ENCODE results near the gene PHOX2A.

PHOX2A gene

GRCh38 chr11:72237112-72237931 is 6.7 kb downstream of the PHOX2A start:
- no peaks in the 10 kb centered on the region for H3K9me3 ChIP-seq (ENCODE audit: insufficient read depth, low read length)
- H2AFZ ChIP-seq (ENCODE audit: low read depth, low read length, severe bottlenecking): no peak overlapping the region
- no peaks in the 10 kb centered on the region for H3K79me2 ChIP-seq (ENCODE audit: insufficient read depth, low read length)
- no peak overlapping the region for H3K27ac ChIP-seq (ENCODE audit: low read depth, low read length)
- no peak overlapping the region for H3K9ac ChIP-seq (ENCODE audit: low read length)
- no peak overlapping the region for H3K4me2 ChIP-seq (ENCODE audit: low read depth, low read length, poor library complexity, severe bottlenecking)
- no peak overlapping the region for H3K4me3 ChIP-seq (ENCODE audit: insufficient read depth, low read length, poor library complexity, severe bottlenecking)
- no peaks in the 10 kb centered on the region for H3K9me2 ChIP-seq (replicated peaks; ENCODE audit: insufficient read depth, low read length)
- peaks cover 4% of the 10 kb centered on the region; the same call in 1 of the 2 replicates for H3K36me3 ChIP-seq (ENCODE audit: low read length)
- TF ChIP-seq CTCF (IDR thresholded peaks at IDR 0.05; ENCODE audit: insufficient read depth, low read length, poor library complexity, severe bottlenecking): no peak
- no peak for TF ChIP-seq EZH2phosphoT487 (conservative IDR thresholded peaks at IDR 0.05; ENCODE audit: low read length)
- peaks cover 6% of the 10 kb centered on the region for H3F3A ChIP-seq (ENCODE audit: insufficient read depth)
- H3K27me3 ChIP-seq (ENCODE audit: low read length): no peaks in the 10 kb centered on the region
- H4K20me1 ChIP-seq (ENCODE audit: low read depth, low read length): no peaks in the 10 kb centered on the region

- H3K4me2 ChIP-seq (ENCODE audit: low read depth, low read length, poor library complexity, severe bottlenecking): no peak overlapping the region
- no peaks in the 10 kb centered on the region for H3K9me2 ChIP-seq (replicated peaks; ENCODE audit: insufficient read depth, low read length)
- H3F3A ChIP-seq (ENCODE audit: insufficient read depth): peaks cover 6% of the 10 kb centered on the region
- H3K9ac ChIP-seq (ENCODE audit: low read length): no peak overlapping the region
- H3K4me3 ChIP-seq (ENCODE audit: insufficient read depth, low read length, poor library complexity, severe bottlenecking): no peak overlapping the region
- H2AFZ ChIP-seq (ENCODE audit: low read depth, low read length, severe bottlenecking): no peak overlapping the region
- no peaks in the 10 kb centered on the region for H4K20me1 ChIP-seq (ENCODE audit: low read depth, low read length)
- peaks cover 4% of the 10 kb centered on the region; the same call in 1 of the 2 replicates for H3K36me3 ChIP-seq (ENCODE audit: low read length)
- no peaks in the 10 kb centered on the region for H3K79me2 ChIP-seq (ENCODE audit: insufficient read depth, low read length)
- H3K27ac ChIP-seq (ENCODE audit: low read depth, low read length): no peak overlapping the region
- H3K27me3 ChIP-seq (ENCODE audit: low read length): no peaks in the 10 kb centered on the region
- TF ChIP-seq CTCF (IDR thresholded peaks at IDR 0.05; ENCODE audit: insufficient read depth, low read length, poor library complexity, severe bottlenecking): no peak
- TF ChIP-seq EZH2phosphoT487 (conservative IDR thresholded peaks at IDR 0.05; ENCODE audit: low read length): no peak
- no peaks in the 10 kb centered on the region for H3K9me3 ChIP-seq (ENCODE audit: insufficient read depth, low read length)
These were observed 7.2 kb downstream of the PHOX2A start for GRCh38 chr11:72236774-72237111.

DNA sequence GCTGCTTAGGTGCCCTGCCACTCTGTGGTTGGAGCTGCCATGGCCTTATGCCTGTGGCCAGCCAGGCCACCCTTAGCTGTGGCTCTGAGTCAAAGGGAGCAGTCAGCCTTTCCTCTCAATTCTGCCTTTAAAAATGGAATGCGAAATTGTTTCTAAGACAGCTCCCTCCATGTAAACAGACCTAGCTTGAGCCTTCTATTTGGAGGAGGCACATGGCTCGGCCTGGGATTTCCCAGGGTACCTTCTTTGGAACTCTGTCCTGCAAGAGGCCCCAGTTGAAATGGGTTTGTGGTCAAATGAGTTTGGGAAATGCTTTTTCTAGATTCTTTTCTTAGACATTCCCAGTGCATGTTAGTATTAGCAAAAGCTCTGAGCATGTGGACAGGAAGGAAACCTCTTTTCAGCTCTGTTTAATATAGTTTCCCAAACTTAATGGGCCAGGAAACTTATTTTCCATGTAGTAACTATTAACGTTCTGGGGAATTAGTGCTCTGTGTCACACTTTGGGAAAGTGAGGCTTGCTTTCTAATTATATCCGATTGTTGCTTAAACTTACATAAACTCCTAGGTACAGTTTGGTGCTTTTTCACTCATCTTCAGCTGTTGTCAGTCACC is 7.8 kb downstream of the PHOX2A start:
- peaks cover 4% of the 10 kb centered on the region; the same call in 1 of the 2 replicates for H3K36me3 ChIP-seq (ENCODE audit: low read length)
- H3K27ac ChIP-seq (ENCODE audit: low read depth, low read length): no peak overlapping the region

More for the DNA sequence above, 7.8 kb downstream of the PHOX2A start:
- Histone ChIP-seq H3F3A (ENCODE audit: insufficient read depth) (peaks cover 6% of the 10 kb centered on the region), H4K20me1 (ENCODE audit: low read depth, low read length) (no peaks in the 10 kb centered on the region), H3K27me3 (ENCODE audit: low read length) (no peaks in the 10 kb centered on the region), H2AFZ (ENCODE audit: low read depth, low read length, severe bottlenecking) (no peak overlapping the region), H3K79me2 (ENCODE audit: insufficient read depth, low read length) (no peaks in the 10 kb centered on the region), H3K9ac (ENCODE audit: low read length) (no peak overlapping the region), H3K4me2 (ENCODE audit: low read depth, low read length, poor library complexity, severe bottlenecking) (no peak overlapping the region), H3K4me3 (ENCODE audit: insufficient read depth, low read length, poor library complexity, severe bottlenecking) (no peak overlapping the region), H3K9me3 (ENCODE audit: insufficient read depth, low read length) (no peaks in the 10 kb centered on the region), H3K9me2 (replicated peaks; ENCODE audit: insufficient read depth, low read length) (no peaks in the 10 kb centered on the region)
- TF ChIP-seq CTCF (IDR thresholded peaks at IDR 0.05; ENCODE audit: insufficient read depth, low read length, poor library complexity, severe bottlenecking) (no peak), EZH2phosphoT487 (conservative IDR thresholded peaks at IDR 0.05; ENCODE audit: low read length) (no peak)

Data from SU-DHL-6 (cell line).